Immature natural killer cell (primary cell): ENCODE data around the gene CIB1. TPM values are rescaled to one million over a fixed set of nuclear protein-coding genes. Genes with fewer than 3 reads are reported as not detected.

Source experiments
- polyA plus RNA-seq, 3 donors: library from polyadenylated mRNA; unstranded; fragments of 300-500 nt; fragmentation: Illumina TruSeq; gene quantifications; one replicate each; pipeline ENCODE4 v1.2.3, GENCODE V29; 2021

Gene CIB1
- polyA plus RNA-seq, 3 donors from 2014 or later, result 219 to 304 (median 265) TPM

Other genes starting within 250 kb of the CIB1 start
- gene ZNF710, start 232.6 kb downstream of the CIB1 start, polyA plus RNA-seq, result 1 to 10 TPM; 1.7 to 3.4 (median 2.3) TPM
- 100 to 1,000 TPM; 160 to 330 (median 218) TPM for gene IDH2, start 131.5 kb downstream of the CIB1 start, polyA plus RNA-seq
- 10 to 100 TPM in 2 of 3 donors, 1 to 10 TPM in 1; 3.3 to 12.1 (median 11.4) TPM for gene SEMA4B, start 32.6 kb downstream of the CIB1 start, polyA plus RNA-seq
- 1 to 10 TPM in 2 of 3 donors, under 1 TPM in 1; 0.82 to 5.9 (median 1.4) TPM for gene GDPGP1, start 268 bp upstream of the CIB1 start, polyA plus RNA-seq
- gene TTLL13, start 15.6 kb upstream of the CIB1 start, polyA plus RNA-seq, result 1 to 10 TPM in 1 of 3 donors, under 1 TPM in 2; 0.23 to 2.0 (median 0.24) TPM
- gene NGRN, start 31.7 kb upstream of the CIB1 start, polyA plus RNA-seq, result 10 to 100 TPM; 20.2 to 32.1 (median 26.0) TPM
- gene ZNF774, start 118.3 kb upstream of the CIB1 start, polyA plus RNA-seq, result under 1 TPM in 1 of 3 donors, not detected in 2; 0.16 TPM
- gene IQGAP1, start 154.3 kb upstream of the CIB1 start, polyA plus RNA-seq, result 100 to 1,000 TPM; 179 to 346 (median 238) TPM